Jurkat, Clone E6-1 (cell line): ENCODE results near the gene BEST1.

ENCODE experiments used
- DNase-seq: peaks from one replicate; pipeline ENCODE4 v3.0.0-alpha.2; 2011; ENCODE audit warnings: low read depth, low spot score
- H3K4me3 ChIP-seq: 2 replicates; pipeline ENCODE4 v1.5.1; 2011; ENCODE audit warnings: mild to moderate bottlenecking, low read length, control low read depth, moderate library complexity

Gene BEST1

GRCh38 chr11:61972112-61972671 is 22.0 kb downstream of the BEST1 start:
- no peak overlapping the region for H3K4me3 ChIP-seq
- DNase-seq: no peak

GRCh38 chr11:61972672-61973475 is 22.7 kb downstream of the BEST1 start:
- H3K4me3 ChIP-seq: no peak overlapping the region
- DNase-seq: no peak

- no peak for DNase-seq
- H3K4me3 ChIP-seq: no peak overlapping the region
Observed at GRCh38 chr11:61973476-61974162, 23.5 kb downstream of the BEST1 start.

- no peak overlapping the region for H3K4me3 ChIP-seq
- DNase-seq: no peak
Observed at GRCh38 chr11:61974766-61975631, 24.8 kb downstream of the BEST1 start.

GRCh38 chr11:61975638-61976419 is 25.7 kb downstream of the BEST1 start:
- DNase-seq: no peak
- no peak overlapping the region for H3K4me3 ChIP-seq

- no peak overlapping the region for H3K4me3 ChIP-seq
- no peak for DNase-seq
Observed at GRCh38 chr11:61976420-61976800, 26.3 kb downstream of the BEST1 start.

- no peak overlapping the region for H3K4me3 ChIP-seq
- DNase-seq: no peak
Observed at GRCh38 chr11:61976813-61977475, 26.8 kb downstream of the BEST1 start.

- no peak for DNase-seq
- no peak overlapping the region for H3K4me3 ChIP-seq
Observed at GRCh38 chr11:61978703-61979661, 28.8 kb downstream of the BEST1 start.

GRCh38 chr11:61980783-61981541 is 30.8 kb downstream of the BEST1 start:
- DNase-seq: no peak
- no peak overlapping the region for H3K4me3 ChIP-seq

GRCh38 chr11:61983419-61983818 is 33.3 kb downstream of the BEST1 start:
- no peak for DNase-seq

GRCh38 chr11:61985869-61986268 is 35.7 kb downstream of the BEST1 start:
- no peak overlapping the region for H3K4me3 ChIP-seq
- no peak for DNase-seq

More at GRCh38 chr11:61983419-61983818, 33.3 kb downstream of the BEST1 start:
- no peak overlapping the region for H3K4me3 ChIP-seq

GRCh38 chr11:61994981-61995380 is 44.8 kb downstream of the BEST1 start:
- no peak for DNase-seq
- H3K4me3 ChIP-seq: no peak overlapping the region

- H3K4me3 ChIP-seq: no peak overlapping the region
- no peak for DNase-seq
Observed at GRCh38 chr11:61996933-61997332, 46.8 kb downstream of the BEST1 start.

GRCh38 chr11:61999141-61999975 is 49.2 kb downstream of the BEST1 start:
- no peak overlapping the region for H3K4me3 ChIP-seq
- no peak for DNase-seq

- no peak overlapping the region for H3K4me3 ChIP-seq
- no peak for DNase-seq
Observed at GRCh38 chr11:62000539-62001446, 50.6 kb downstream of the BEST1 start.
